Mucosa of stomach (tissue), 1 donor: ENCODE data around the gene NRL.

Experiments
- H3K27me3 ChIP-seq: one replicate; pipeline ENCODE4 v1.7.0; 2013; ENCODE audit warnings: mild to moderate bottlenecking, low read length; ENCODE audit not compliant: control insufficient read depth, insufficient read depth
- H3K36me3 ChIP-seq: one replicate; pipeline ENCODE4 v1.7.0; 2013; ENCODE audit warnings: low read length; ENCODE audit not compliant: control insufficient read depth, insufficient read depth
- H3K4me1 ChIP-seq: one replicate; pipeline ENCODE4 v1.7.0; 2013; ENCODE audit warnings: mild to moderate bottlenecking, low read length; ENCODE audit not compliant: control insufficient read depth, insufficient read depth
- H3K4me3 ChIP-seq: one replicate; pipeline ENCODE4 v1.7.0; 2013; ENCODE audit warnings: low read length
- H3K9ac ChIP-seq: one replicate; pipeline ENCODE4 v1.7.0; 2013; ENCODE audit warnings: mild to moderate bottlenecking, low read length, moderate library complexity
- H3K9me3 ChIP-seq: one replicate; pipeline ENCODE4 v1.7.0; 2013; ENCODE audit warnings: mild to moderate bottlenecking, low read length, moderate library complexity; ENCODE audit not compliant: control insufficient read depth
- donor health status: Pancreatic carcinoma.

Gene NRL

DNA sequence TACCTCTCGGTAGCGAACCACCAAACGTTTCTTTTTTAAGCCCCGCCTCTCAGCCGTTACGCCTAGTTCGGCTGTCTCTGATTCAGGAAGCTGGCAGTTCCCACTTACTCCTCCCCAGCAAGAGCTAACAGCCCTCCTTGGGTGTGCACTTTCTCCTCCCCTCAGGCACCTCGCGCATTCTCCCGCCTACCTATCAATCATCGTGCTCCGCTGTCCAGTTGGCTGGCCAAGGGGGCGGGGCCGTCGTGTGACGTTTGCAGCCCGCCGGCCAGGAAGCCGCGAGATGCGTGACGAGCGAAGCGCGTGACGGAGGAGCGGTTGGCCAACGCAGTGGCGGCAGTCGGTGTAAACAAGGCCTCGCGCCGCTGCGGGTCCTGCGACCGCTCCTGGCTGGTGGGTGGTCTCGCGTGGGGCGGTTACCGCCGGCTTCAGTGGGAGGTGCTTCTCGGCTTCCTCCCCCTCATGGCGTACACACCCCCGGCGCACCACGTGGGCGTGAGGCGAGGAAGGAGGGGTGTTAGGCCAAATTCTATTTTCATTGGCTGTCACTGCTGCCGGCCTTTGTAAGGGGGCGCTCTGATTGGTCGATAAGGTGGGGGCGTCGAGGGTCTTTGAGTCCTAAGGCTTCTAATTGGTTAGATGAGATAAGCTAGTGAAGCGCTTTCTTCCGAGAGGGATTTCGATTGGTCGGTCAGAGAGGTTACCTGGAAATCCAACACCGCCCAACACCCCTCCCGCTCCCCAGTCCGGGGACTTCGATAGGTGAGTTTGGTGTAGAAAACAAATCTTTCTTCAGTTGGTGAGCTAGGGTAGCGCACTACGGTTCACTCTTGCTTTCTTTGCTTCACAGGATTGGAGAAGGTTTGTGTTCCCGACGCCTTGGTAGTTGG lies at the start of gene NRL, which contains the start of gene DCAF11:
NRL (minus strand) TSS at position 418 of the 890 bp plus-strand sequence. CDS start 32,101 bp downstream, outside the sequence.
DCAF11 (plus strand) TSS at position 246 of the 890 bp plus-strand sequence. CDS start 818 bp downstream, outside the sequence.
- Histone ChIP-seq H3K36me3 (peaks cover 10% of the 10 kb centered on the region), H3K4me3 (peak within 1 kb of the TSS; percentile 86), H3K9me3 (no peaks in the 10 kb centered on the region), H3K4me1 (peaks cover 22% of the 10 kb centered on the region), H3K27me3 (no peaks in the 10 kb centered on the region), H3K9ac (peak within 1 kb of the TSS; percentile 90)

DNA sequence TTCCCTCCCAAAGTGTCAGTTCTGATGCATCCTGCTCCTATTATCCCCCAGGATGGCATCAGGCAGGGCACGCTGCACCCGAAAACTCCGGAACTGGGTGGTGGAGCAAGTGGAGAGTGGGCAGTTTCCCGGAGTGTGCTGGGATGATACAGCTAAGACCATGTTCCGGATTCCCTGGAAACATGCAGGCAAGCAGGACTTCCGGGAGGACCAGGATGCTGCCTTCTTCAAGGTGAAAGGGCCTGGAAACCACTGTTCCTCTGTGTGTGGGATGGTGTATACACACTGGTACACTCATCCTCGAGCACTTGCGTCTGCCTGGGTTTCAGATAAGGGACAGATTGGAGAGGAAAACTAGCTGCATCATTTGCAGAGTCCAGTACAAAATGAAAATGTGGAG lies 47.3 kb upstream of the NRL start:
- Histone ChIP-seq H3K4me3 (peak overlapping the region; percentile 98), H3K9me3 (no peaks in the 10 kb centered on the region), H3K4me1 (peaks cover 27% of the 10 kb centered on the region), H3K9ac (peak overlapping the region; percentile 97), H3K36me3 (peaks cover 60% of the 10 kb centered on the region), H3K27me3 (no peaks in the 10 kb centered on the region)

DNA sequence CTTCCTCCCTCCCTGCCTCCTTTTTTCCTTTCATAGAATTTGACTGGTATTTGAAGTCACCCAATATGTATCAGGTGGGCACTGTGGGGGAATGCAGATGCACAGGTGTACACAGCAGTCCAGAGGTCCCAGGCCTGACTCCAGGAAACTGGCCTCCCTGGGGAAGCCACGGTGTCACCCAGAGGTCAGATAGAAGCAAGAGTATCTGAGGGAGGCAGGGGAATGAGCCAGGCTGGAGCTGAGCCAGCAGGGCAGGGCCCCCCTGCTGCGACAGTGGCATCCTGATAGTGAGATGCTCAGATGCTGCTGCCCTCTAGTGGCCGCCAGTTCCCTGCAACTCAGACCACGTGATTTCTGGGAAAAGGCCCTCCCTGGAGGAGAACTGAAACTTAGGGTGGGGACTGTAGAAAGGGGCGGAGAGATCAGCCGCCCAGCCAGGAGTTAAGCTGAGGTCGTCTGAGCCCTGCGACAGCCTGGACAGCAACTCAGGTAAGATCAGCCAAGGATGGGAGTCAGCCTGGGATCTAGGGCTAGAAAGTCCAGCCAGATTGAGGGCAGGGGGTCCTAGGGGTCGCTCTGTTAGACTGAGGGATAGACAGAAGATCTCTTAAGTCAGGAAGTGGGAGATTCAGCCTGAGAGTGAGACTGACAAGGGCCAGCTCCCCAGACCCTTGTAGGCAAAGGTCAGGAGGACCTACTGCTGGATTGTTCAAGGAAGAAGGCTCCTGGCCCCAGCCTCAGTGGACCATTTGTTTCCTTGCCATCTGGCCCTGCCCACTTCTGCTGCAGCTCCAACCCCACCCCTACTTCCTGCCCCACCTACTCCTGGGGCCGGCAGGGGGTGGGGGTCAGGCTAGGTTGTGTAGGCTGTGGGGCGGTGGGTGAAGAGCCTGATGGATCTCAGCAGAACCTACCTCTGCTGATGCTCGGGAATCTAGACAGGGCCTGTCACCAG lies 46.4 kb upstream of the NRL start, which contains the start of gene IRF9:
IRF9 (plus strand) TSS at position 416 of the 955 bp plus-strand sequence. CDS start 880 bp downstream, outside the sequence.
- H3K4me1 ChIP-seq, result peaks cover 27% of the 10 kb centered on the region
- no peaks in the 10 kb centered on the region for H3K9me3 ChIP-seq
- H3K4me3 ChIP-seq, result peak within 1 kb of the TSS; percentile 98
- peak within 1 kb of the TSS; percentile 97 for H3K9ac ChIP-seq
- H3K36me3 ChIP-seq, result peaks cover 58% of the 10 kb centered on the region
- no peaks in the 10 kb centered on the region for H3K27me3 ChIP-seq

DNA sequence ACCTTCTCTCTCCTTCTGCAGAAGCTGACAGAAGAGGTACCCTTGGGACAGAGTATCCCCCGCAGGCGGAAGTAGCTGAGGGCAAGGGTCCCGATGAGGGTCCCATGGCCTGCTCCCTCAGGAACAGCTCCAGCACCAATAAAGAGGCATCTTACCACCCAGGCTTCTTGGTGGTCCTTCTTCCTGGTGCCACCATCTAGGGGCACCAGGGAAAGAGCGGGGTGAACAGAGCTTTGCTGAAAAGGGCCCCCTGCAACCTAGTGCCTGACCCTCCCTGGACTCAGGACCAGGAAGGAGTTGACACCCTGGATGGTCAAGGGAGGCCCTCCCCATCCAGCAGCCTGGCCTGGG lies 45.7 kb upstream of the NRL start:
- H3K27me3 ChIP-seq, result no peaks in the 10 kb centered on the region
- H3K4me3 ChIP-seq, result no peak overlapping the region
- no peaks in the 10 kb centered on the region for H3K9me3 ChIP-seq
- H3K36me3 ChIP-seq, result peaks cover 58% of the 10 kb centered on the region
- H3K9ac ChIP-seq, result peak overlapping the region; percentile 47
- H3K4me1 ChIP-seq, result peaks cover 27% of the 10 kb centered on the region

DNA sequence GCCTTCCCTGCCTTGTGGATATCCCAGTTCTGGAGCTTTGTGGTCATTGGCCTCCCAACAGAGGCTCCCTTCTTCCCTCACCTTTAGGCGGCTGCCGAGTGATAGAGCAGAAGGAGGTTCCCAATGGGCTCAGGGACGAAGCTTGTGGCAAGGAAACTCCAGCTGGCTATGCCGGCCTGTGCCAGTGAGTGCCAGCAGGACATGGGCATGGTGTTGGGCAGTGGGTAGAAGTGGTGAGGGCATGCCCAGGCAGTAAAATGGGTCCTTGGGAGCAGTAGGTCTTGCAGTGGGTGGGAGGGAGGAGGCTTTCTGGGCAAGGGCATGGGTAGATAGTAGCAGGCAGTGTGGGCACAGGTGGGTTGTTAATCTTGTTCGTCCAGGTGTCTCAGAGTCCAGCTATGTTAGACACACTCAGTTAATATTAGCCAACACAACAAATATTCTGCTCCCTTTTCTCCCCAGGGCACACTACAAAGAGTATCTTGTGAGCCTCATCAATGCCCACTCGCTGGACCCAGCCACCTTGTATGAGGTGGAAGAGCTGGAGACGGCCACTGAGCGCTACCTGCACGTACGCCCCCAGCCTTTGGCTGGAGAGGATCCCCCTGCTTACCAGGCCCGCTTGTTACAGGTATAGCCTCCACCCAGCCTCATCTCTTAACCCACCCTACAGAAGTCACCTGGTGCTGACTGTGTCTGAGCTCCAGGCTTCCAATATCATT lies 45.2 kb upstream of the NRL start:
- Histone ChIP-seq H3K9ac (peak overlapping the region; percentile 47), H3K36me3 (peaks cover 58% of the 10 kb centered on the region), H3K27me3 (no peaks in the 10 kb centered on the region), H3K4me3 (no peak overlapping the region), H3K4me1 (peaks cover 27% of the 10 kb centered on the region), H3K9me3 (no peaks in the 10 kb centered on the region)

DNA sequence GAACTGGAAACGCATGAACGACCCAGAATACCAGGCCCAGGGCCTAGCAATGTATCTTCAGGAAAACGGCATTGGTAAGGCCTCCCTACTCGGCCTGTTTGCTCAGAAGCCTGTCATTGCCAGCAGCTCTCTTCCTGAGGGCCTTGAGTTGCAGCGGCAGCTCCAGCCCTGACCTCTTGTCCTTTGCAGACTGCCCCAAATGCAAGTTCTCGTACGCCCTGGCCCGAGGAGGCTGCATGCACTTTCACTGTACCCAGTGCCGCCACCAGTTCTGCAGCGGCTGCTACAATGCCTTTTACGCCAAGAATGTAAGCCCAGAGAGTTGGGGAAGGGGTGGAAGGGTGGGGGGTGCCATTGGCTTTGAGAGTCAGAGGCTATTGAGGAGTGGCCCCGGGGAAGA lies 42.6 kb upstream of the NRL start:
- H3K36me3 ChIP-seq, result peaks cover 37% of the 10 kb centered on the region
- H3K4me1 ChIP-seq, result peaks cover 15% of the 10 kb centered on the region
- no peak overlapping the region for H3K4me3 ChIP-seq
- no peaks in the 10 kb centered on the region for H3K9me3 ChIP-seq
- no peaks in the 10 kb centered on the region for H3K27me3 ChIP-seq
- H3K9ac ChIP-seq, result no peak overlapping the region

- peaks cover 10% of the 10 kb centered on the region for H3K4me1 ChIP-seq
- H3K9ac ChIP-seq, result no peak overlapping the region
- H3K27me3 ChIP-seq, result no peaks in the 10 kb centered on the region
- H3K36me3 ChIP-seq, result peaks cover 38% of the 10 kb centered on the region
- no peak overlapping the region for H3K4me3 ChIP-seq
- no peaks in the 10 kb centered on the region for H3K9me3 ChIP-seq
These were observed 42.1 kb upstream of the NRL start for GRCh38 chr14:24156840-24157239.

GRCh38 chr14:24155100-24155499 lies 40.4 kb upstream of the NRL start:
- Histone ChIP-seq H3K4me1 (no peaks in the 10 kb centered on the region), H3K36me3 (peaks cover 41% of the 10 kb centered on the region), H3K9me3 (no peaks in the 10 kb centered on the region), H3K9ac (no peak overlapping the region), H3K4me3 (no peak overlapping the region), H3K27me3 (no peaks in the 10 kb centered on the region)

- Histone ChIP-seq H3K4me1 (peaks cover 7% of the 10 kb centered on the region), H3K9me3 (no peaks in the 10 kb centered on the region), H3K27me3 (no peaks in the 10 kb centered on the region), H3K4me3 (no peak overlapping the region), H3K9ac (no peak overlapping the region), H3K36me3 (peaks cover 22% of the 10 kb centered on the region)
These were observed 36.8 kb upstream of the NRL start for GRCh38 chr14:24151404-24152080.

- Histone ChIP-seq H3K36me3 (peaks cover 22% of the 10 kb centered on the region), H3K4me3 (no peak overlapping the region), H3K4me1 (peaks cover 7% of the 10 kb centered on the region), H3K27me3 (no peaks in the 10 kb centered on the region), H3K9me3 (no peaks in the 10 kb centered on the region), H3K9ac (no peak overlapping the region)
These were observed 36.2 kb upstream of the NRL start for GRCh38 chr14:24150993-24151392.

GRCh38 chr14:24150567-24150966 lies 35.8 kb upstream of the NRL start:
- Histone ChIP-seq H3K9me3 (no peaks in the 10 kb centered on the region), H3K9ac (no peak overlapping the region), H3K4me1 (peaks cover 11% of the 10 kb centered on the region), H3K27me3 (no peaks in the 10 kb centered on the region), H3K4me3 (no peak overlapping the region), H3K36me3 (peaks cover 18% of the 10 kb centered on the region)
